ENCODE data around the gene COL17A1.

GRCh38 chr10:104121485-104122224 is 36.0 kb upstream of the COL17A1 start, which contains the start of gene SFR1:
- TF ChIP-seq CTCF (IDR thresholded peaks at IDR 0.05) (peak; percentile 23 to 78 (median 64)), EP300 (IDR thresholded peaks at IDR 0.05) (no peak), POLR2A (IDR thresholded peaks at IDR 0.05) (peak; percentile 76 to 80), POLR2AphosphoS5 (IDR thresholded peaks at IDR 0.05) (peak; percentile 82)
